22Rv1 (cell line): ENCODE measurements around the gene SMTN.

ENCODE experiments used
- CTCF ChIP-seq: fragments of 450-650 bp; IDR thresholded peaks from 2 replicates; pipeline ENCODE4 v1.5.1; 2017; ENCODE audit warnings: mild to moderate bottlenecking
- ZFX ChIP-seq: fragments of 450-650 bp; IDR thresholded peaks from 2 replicates; pipeline ENCODE4 v1.6.1; 2017; ENCODE audit warnings: antibody characterized with exemption, borderline replicate concordance

- TF ChIP-seq CTCF (no peak), ZFX (no peak)
Observed at GRCh38 chr22:31055635-31056159, 25.4 kb upstream of the SMTN start.
